NCI-H510A (cell line): Measurements from ENCODE around the gene LZTS2.

Source experiments
- DNase-seq: peaks from one replicate; lab custom pipeline; 2025; lab: John Stamatoyannopoulos, UW

The LZTS2 gene

DNA sequence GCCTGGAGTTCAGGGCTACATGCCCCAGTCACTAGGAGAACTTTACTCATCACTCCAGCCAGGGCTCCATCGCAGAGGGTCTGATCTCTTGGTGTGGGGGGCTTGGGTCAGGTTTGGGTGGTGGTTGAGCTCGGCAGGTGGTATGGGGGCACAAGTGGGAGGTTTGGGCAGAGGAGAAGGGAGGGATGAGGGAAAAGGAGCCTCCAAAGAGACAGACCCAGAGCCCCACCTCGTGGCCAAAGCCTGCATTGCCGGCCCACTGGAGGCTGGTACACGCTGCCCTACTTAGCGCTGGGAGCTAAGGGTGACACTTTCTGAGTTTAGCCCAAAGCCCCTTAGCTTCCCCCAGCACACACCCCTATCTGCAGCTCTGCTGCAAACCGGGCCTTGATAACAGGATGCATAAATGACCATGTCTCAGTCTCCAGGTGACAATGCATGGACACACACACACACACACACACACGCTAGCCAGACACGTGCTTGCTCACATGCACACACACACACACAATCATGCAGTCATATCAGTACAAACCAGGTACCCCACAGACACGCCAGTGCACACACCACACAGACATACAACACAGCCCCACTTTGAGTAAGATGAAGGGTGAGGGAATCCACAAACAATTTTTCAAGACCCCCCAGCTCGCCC is 14.7 kb downstream of the LZTS2 start:
- DNase-seq: no peak

DNA sequence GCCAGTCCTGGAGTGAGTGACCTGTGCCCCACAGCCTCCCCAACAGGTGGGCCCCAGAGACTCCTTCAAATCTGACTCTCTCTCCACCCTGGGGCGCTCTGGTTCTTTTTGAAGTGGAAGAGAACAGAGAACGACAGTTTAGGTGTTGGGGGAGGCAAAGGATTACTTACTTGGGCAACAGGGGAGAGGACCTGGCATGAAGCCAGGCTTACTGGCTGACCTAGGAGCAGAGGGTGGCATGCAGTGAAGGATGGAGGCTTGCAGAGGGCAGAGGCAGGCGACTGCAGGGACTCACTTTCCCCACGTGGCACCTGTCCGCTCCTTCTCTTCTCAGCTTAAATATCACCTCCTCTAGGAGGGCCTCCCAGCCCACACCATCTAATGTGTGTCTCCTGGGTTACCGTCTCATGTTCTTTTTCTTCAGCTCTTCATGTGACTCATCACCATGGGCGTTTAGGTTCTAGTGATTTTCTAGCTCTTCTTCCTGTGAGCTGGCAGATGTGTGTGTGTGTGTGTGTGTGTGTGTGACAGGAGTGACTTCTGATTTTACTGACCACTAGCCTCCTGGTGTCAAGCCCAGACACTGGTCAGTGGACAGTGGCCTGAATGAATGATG is 15.5 kb downstream of the LZTS2 start:
- DNase-seq: no peak

DNA sequence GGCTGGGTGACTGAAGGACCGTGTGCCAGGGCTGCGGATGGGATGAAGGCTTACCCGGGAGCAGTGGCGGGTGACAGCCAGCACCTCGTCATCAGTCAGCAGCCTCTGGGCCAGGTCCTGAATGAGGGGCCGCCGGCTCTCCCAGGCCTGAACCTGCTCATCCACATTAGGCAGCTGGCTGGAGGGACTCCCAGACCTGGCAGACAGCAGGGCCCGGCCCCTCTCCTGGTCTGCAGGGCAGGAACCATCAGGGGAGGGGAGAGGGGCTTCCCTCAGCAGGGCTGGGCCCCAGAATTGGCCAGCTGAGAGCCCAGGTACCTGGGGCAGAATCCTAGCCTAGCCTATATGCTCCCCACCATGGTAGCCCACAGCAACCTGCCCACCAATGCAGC is 16.0 kb downstream of the LZTS2 start:
- DNase-seq: no peak

DNA sequence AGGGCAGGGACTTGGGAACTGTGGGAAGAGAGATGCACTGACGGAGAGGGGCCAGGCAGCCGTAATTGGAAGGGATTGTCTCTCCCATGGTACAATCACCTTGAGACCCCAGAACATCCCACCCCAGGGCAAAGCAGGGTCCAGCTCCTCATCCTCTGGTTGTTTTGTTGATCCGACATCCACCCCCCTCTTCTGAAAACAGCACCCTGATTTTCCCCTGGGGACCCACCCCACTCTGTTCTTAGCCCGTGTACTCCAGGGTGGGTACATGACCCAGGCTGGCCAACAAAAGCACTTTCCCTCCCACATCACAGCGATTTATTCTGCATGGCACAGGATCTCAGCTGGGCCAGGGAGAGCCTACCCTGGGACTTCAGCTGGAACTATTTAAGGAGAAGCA is 17.2 kb downstream of the LZTS2 start:
- no peak for DNase-seq

DNA sequence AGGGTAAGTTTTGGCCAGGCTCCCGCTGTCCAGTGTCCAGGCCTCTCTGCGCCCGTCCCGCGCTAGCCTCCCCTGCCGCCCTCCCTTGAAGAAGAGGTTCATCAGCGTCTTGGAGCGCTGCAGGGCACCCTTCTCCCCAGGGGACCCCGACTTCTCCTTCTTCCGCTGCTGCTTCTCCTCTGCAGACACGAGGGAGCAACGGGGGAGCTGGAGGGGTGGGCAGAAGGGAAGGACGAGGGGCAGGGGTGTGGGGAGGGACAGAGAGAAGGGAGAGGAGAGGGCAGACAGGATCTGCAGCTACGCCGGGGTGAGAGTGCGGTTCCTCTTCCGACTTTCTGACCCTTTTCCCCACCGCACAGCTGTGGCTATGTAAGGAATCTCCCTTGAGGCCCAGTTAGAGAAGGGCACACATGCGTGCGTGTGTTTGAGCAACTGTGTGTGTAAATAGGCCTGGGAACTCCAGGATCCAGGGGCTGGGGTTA is 18.6 kb downstream of the LZTS2 start:
- no peak for DNase-seq

DNA sequence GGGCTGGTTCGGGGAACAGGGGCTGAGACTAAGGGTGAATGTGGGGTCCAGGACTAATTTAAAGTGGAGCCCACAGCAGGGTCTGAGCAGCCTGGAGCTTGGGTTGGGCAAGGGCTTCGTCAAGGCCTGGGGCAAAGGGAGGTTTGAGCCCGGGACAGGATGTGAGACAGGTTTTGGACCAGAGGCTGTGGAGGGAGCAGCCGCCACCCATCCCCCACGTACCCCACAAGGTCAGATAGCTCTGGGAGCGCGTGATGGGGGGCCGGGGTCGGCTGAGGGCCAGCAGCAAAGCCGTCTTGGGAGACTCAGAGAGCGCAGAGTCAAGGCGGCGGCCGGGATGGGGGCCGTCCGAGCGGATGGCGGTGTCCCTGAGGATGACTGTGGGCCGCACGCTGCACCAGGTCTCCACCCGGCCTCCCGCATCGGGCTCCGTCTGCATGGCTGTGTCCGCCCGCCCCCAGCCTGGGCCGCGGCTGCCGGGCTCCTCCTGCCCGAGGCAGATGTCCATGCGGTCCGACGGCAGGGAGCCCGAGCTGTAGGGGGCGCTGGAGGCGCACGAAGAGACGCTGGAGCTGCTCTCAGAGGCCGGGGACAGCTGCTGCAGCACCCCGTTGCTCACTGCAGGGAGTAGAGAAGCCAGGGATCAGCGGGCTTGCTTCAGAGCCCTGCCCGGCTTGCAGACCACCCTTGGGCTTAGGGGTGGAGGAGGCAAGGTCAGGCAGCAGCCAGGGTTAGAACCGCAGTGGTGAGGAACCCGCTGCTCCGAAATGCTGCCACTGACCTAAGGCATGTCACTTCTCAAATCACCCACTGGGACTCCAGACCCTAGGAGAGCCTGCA is 19.2 kb downstream of the LZTS2 start:
- peak; percentile 76 for DNase-seq

DNA sequence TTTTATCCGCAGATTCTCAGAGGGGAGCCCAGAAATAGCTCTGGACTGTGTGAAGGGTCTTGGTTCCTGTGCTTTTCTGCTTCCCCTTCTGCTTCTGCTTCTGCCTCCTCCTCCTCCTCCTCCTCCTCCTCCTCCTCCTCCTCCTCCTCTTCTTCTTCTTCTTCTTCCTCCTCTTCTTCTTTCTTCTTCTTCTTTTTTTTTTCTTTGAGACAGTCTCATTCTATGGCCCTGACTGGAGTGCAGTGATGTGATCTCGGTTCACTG is 19.8 kb downstream of the LZTS2 start:
- no peak for DNase-seq

DNA sequence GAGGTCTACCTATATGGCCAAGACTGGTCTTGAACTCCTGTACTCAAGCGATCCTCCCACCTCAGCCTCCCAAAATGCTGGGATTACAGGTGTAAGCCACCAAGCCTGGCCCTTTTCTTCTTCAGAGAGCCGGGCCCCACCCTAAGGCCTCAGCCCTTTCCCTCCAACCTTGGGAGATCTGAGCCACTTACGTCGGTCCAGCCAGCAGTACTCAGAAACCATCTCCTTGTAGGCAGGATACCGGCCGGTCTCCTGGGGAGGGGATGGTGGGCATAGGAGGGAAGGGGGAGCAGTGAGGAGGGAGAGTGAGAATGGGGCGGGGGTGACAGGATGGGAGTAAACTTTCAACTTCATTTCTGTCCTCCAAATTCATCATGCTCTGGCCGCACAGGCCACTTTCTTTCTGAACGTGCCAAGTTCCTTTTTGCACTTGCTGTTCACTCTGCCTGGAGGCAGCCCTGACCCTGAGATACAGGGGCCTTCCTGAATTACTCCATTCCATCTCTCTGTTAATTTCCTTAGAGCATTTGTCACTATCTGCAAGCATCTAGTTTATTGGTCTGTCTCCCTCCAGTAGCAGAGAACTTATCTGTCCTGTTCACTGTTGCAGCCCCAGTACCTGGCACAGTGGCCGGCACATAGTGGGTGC is 20.9 kb downstream of the LZTS2 start:
- DNase-seq: no peak

DNA sequence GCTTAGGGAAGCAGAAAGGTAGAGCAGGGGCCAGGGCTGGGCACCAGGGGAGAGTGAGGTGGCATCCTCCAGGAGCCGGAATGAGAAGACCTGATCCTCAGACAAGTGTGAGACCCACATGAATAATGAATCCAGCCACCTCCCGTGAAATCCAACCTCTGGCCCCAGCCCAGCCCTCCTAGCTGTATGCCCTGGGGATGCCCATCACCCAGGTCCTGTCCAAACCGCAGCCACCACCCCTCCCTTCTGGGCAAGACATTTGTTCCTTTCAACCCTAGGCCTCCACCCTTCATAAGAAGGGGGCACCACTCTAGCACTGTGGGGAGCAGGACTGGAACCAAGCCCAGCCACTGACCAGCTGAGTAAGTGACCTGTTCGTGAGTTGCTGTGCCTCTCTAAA is 21.6 kb downstream of the LZTS2 start:
- DNase-seq: no peak

DNA sequence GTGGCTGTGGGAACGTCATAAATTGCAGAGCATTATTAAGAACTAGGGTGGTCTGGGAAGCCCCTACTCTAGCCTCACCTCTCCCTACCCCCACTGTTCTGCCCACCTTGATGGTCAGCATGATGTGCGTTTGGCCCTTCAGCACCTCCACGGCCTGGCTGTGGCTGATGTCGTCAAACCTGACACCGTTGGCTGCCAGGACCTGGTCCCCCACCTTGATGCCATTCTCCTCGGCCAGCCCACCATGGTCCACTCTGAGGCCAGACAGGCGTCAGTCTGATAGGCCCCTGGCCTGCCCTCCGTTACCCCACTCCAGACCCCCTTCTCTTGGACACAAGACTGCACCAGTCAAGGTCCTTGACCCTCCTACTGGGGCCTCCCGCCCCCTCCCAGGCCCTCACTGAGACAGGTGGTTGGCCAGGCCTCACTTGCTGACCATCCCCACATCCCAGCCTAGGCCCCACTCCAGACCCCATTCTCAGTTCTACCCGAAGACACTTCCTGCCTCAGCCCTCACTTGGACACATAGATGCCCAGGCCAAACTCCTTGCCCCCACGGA is 22.2 kb downstream of the LZTS2 start:
- DNase-seq: no peak

DNA sequence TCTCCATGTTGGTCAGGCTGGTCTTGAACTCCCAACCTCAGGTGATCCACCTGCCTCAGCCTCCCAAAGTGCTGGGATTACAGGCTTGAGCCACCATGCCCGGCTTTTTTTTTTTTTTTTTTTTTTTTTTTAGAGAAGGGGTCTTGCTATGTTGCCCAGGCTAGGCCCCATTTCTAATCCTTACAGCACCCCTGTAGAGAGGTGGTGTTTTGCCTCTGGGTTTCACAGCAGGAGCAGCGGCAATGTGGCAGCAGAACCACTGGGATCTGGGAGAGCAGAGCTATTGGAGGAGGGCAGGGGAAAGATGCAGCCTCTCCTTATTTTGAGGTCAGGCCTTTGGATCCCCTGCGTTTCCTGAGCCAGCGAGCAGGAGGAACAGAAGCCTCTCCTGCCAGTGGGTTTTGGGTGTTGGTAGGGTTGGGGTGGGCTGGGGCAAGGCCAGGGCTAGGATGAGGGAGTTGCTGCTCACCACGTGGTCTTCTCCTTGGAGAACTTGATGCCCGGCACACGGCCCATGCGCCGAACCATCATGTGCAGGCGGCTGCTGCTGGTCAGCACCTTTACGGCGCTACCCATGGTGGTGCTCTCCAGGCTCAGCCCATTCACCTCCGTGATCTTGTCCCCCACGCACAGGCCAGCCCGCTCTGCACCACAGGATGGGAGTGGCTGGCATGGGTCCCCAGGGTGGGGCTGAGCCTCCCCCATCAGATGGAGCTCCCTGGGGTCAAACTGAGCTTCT is 23.5 kb downstream of the LZTS2 start:
- DNase-seq: no peak

DNA sequence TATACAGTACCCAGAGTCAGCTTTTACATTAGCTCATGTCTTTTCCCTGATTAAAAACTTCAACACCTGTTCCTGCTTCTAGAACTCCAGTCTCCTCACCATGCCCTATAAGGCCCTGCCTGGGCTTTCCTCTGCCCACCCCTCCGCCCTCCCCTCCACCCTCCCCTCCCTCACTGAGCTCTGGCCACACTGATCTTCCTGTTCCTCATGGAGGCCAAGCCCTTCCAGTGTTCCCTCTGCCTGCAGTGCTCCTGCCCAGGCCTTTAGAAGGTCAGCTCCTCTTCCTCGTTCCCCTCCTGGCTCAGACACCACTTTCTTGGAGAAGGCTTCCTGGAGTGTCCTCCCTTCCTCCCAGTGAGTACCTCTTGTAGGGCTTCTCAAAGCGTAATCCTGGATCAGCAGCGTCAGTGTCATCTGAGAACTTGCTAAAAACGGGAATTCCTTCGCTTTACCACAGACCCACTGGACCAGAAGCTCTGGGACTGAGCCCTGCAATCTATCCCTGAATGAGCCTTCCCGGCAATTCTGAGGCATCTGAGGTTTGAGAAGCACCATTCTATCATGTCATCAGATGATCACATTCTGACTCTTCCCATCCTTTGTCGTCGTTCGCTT is 27.6 kb downstream of the LZTS2 start:
- no peak for DNase-seq

DNA sequence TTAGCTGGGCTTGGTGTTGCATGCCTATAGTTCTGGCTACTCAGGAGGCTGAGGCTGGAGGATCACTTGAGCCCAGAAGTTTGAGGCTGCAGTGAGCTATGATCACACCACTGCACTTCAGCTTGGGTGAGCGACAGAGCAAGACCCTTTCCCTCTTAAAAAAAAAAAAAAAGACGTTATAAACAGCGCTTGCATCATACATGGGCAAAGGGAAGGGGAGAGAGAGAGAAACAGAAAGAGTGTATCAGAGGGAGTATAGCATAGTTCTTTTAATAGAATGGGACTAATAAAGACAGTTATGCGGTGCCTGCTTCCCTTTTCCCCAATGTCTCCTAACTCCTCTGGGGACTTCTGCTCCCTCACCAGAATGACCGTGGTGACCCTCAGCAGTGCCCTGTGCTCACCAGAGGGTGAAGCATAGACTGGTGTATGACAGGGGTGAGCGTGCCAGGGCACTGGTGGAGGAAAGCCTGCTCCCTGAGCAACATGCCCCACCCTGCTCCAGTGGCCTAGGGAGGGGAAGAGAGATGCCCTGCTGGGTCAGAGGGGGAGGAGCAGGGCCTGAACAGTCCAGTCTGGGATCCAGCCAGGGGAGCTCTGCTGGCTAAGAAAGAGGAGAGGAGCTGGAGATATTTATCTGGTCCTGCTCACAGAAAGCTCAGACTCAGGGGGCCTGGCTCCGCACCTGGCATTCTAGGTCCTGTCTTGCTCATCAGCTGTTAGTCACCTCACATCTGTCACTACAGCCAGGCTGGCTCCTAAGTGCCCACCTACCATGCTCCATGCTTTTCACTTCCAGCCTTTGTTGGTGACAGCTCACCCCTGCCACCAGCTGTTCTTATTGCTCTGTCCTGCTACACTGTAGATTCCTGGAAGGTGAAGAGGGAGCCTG is 29.1 kb downstream of the LZTS2 start:
- no peak for DNase-seq

DNA sequence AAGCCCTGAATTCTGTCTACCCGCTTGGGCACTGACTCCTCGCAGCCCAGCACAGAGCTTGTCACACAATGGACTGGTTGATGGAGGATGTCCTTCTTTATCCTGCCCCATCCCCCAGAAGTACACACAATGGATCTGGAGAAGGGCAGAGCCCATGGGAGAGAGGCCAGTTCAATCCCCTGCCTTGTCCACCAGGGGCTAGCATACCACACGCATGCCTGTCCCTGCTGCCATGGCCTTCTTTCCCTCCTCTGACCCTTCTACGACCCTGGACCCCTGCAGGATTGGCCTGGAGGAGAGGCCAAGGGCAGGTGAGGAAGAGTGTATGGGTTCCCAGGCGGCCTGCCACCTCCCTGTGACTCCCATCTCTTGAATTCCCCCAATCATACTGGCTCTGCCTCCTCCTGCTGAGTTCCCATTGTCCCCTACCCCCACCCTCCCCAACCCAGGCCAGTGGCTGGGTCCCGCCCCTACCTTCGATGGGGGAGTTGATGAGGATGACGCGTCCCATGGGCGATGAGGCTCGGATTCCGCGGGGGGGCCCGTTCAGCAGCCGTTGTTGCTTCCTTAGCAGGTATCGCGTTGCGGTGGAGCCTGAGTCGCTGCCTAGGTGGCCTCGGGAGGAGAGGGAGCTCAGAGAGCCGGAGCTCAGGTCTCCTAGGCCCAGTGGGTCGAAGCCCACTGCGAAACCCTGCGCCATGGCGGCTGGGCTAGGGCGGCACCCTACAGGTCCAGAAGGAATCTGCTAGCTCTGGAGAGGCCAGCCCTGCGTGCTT is 30.1 kb downstream of the LZTS2 start:
- DNase-seq: no peak

DNA sequence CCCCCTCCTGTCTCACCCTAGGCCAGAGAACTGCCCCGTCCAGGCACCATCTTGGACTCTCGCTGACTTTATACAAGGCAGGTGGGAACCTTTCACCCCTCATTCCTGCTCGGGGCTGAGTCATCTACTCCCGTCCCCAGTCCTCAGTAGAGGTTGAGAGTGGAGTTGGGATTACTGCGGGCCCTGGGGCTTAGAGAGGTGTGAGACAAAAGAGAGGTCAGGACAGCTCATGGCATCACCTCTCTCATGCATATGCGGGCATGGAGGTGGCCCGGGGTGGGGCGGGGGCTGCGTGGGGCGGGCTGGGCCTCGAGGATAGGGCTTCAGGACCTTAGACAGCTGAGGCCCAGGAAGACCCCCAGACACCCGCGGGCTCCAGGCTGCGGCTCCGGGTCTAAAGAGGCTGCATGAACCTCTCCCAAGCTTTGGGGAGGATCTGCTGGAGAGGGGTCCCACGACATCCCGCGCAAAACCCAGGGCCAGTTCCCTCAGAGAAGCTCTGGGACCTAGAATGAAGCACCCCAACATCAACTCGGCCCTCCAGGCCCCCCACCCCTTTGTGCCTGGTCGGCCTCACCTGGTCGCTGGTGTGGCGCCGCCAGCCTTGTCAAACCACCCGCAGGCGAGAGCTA is 31.0 kb downstream of the LZTS2 start:
- DNase-seq: no peak

DNA sequence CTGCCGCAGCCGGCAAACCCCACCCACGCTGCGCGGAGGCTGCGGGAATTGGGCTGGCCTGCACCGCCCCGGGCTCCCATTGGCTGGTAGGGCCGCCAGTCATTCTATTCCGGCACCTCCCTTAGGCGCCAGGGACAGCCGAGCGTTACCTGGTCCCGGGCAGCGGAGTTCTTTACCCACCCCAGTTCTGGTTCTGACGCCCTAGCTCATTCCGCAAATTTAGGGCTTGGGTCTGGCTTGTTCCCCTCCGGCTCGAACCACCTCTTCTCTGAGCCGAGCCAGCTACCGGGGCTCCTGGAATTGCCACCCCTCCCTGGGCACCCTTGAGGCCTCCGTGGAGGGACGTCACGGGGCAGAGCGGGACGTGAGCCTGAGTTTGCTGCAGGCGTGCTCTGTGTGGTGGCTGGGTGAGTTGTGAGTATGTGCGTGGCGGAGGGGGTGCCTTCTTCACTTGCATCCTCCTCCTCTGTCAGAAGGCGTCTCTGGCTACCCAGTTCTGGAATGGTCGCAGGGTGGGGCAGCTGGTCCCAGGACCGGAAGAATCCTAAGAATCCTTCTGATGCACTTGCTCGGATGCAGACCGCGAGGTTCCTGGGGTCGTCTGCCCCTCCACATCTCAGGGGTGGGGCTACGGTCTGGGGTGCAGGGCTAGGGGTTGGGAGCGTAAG is 31.7 kb downstream of the LZTS2 start, which contains the start of the genes PDZD7 and SFXN3:
PDZD7 (minus strand) TSS at position 2 of the 668 bp plus-strand sequence. CDS start 910 bp downstream, outside the sequence.
SFXN3 (plus strand) TSS at position 107 of the 668 bp plus-strand sequence. CDS start 3,461 bp downstream, outside the sequence.
- peak; percentile 79 for DNase-seq

DNA sequence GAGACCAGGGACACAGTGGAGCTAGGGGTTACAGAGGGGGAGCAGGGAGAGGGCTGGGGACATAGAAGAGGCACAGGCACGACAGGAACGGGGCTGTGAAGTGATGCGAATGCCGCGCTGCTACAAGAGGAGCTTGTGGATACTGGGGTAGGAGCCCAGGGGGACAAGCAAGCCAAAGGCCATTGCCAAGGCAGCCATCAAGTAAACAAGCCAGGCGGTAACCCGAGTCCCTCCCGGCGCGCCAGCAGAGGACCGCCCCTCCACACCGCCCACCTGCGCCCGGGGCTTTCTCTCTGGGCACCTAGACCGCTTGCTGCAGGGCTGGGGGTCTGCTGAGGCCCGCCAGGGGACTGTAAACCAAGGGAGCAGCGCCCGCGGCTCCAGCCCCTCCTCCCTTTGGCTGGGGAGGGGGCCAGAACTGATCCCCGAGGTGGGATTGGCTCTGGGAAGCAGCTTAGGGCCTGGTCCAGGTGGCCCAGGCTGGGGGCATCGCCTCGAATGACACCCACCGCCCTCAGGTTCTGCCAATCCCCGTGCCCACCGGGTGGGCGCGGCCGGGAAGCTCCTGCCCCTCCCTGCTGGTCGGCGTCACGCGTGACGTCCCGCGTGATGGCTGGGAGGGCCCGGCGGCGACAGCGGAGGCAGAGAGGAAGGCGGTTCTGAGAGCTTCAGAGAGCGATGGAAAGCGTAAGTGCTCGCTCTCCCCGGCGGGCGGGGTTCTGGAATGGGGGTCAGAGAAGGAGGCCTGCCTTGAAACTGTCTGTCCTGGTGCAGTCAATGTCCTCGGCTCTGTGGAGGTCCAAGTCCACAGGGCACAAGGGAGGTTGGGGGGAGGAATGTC is 32.4 kb downstream of the LZTS2 start:
- DNase-seq: peak; percentile 37
